ENCODE data around the gene APP.
A peak's percentile ranks its signal among the peaks of the same experiment; 100 is the strongest.

The APP gene

GRCh38 chr21:25903607-25904006 lies 267.0 kb downstream of the APP start:
- ATAC-seq: peak; percentile 63
- TF ChIP-seq PATZ1 (CRISPR knock-in tag; IDR thresholded peaks at IDR 0.05; ENCODE audit: borderline replicate concordance) (peak; percentile 62; the same call in 1 of the 2 replicates), ZC3H10 (CRISPR knock-in tag; IDR thresholded peaks at IDR 0.05) (peak; percentile 94), RARB (CRISPR knock-in tag; IDR thresholded peaks at IDR 0.05) (peak; percentile 92), CSDC2 (CRISPR knock-in tag; IDR thresholded peaks at IDR 0.05) (no peak), TOX (CRISPR knock-in tag; IDR thresholded peaks at IDR 0.05; ENCODE audit: borderline replicate concordance) (peak; percentile 91), OSR1 (CRISPR knock-in tag; IDR thresholded peaks at IDR 0.05) (no peak), ISL1 (CRISPR knock-in tag; IDR thresholded peaks at IDR 0.05) (peak; percentile 78)

GRCh38 chr21:25901330-25901979 lies 269.1 kb downstream of the APP start:
- TF ChIP-seq GLIS3 (CRISPR knock-in tag; IDR thresholded peaks at IDR 0.05): no peak
- TF ChIP-seq CSRNP3 (CRISPR knock-in tag; IDR thresholded peaks at IDR 0.05): no peak
- TF ChIP-seq OSR1 (CRISPR knock-in tag; IDR thresholded peaks at IDR 0.05): no peak
- no peak for TF ChIP-seq BACH2 (CRISPR knock-in tag; IDR thresholded peaks at IDR 0.05; ENCODE audit: borderline replicate concordance)
- no peak for TF ChIP-seq ESRRG (CRISPR knock-in tag; IDR thresholded peaks at IDR 0.05)
- no peak for TF ChIP-seq RARB (CRISPR knock-in tag; IDR thresholded peaks at IDR 0.05)
- TF ChIP-seq, protein P1, sequence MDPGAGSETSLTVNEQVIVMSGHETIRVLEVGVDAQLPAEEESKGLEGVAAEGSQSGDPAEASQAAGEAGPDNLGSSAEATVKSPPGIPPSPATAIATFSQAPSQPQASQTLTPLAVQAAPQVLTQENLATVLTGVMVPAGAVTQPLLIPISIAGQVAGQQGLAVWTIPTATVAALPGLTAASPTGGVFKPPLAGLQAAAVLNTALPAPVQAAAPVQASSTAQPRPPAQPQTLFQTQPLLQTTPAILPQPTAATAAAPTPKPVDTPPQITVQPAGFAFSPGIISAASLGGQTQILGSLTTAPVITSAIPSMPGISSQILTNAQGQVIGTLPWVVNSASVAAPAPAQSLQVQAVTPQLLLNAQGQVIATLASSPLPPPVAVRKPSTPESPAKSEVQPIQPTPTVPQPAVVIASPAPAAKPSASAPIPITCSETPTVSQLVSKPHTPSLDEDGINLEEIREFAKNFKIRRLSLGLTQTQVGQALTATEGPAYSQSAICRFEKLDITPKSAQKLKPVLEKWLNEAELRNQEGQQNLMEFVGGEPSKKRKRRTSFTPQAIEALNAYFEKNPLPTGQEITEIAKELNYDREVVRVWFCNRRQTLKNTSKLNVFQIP (CRISPR knock-in tag; IDR thresholded peaks at IDR 0.05; ENCODE audit: borderline replicate concordance, low read depth): no peak
- TF ChIP-seq, protein P2, sequence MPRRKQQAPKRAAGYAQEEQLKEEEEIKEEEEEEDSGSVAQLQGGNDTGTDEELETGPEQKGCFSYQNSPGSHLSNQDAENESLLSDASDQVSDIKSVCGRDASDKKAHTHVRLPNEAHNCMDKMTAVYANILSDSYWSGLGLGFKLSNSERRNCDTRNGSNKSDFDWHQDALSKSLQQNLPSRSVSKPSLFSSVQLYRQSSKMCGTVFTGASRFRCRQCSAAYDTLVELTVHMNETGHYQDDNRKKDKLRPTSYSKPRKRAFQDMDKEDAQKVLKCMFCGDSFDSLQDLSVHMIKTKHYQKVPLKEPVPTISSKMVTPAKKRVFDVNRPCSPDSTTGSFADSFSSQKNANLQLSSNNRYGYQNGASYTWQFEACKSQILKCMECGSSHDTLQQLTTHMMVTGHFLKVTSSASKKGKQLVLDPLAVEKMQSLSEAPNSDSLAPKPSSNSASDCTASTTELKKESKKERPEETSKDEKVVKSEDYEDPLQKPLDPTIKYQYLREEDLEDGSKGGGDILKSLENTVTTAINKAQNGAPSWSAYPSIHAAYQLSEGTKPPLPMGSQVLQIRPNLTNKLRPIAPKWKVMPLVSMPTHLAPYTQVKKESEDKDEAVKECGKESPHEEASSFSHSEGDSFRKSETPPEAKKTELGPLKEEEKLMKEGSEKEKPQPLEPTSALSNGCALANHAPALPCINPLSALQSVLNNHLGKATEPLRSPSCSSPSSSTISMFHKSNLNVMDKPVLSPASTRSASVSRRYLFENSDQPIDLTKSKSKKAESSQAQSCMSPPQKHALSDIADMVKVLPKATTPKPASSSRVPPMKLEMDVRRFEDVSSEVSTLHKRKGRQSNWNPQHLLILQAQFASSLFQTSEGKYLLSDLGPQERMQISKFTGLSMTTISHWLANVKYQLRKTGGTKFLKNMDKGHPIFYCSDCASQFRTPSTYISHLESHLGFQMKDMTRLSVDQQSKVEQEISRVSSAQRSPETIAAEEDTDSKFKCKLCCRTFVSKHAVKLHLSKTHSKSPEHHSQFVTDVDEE (CRISPR knock-in tag; IDR thresholded peaks at IDR 0.05): no peak
- TF ChIP-seq PPARA (CRISPR knock-in tag; IDR thresholded peaks at IDR 0.05; ENCODE audit: borderline replicate concordance): no peak
- TF ChIP-seq TOX (CRISPR knock-in tag; IDR thresholded peaks at IDR 0.05; ENCODE audit: borderline replicate concordance): no peak
- no peak for TF ChIP-seq ZNF8 (CRISPR knock-in tag; IDR thresholded peaks at IDR 0.05)
- no peak for TF ChIP-seq CSDC2 (CRISPR knock-in tag; IDR thresholded peaks at IDR 0.05)
- TF ChIP-seq ZNF70 (CRISPR knock-in tag; IDR thresholded peaks at IDR 0.05): no peak
- TF ChIP-seq TCF4 (CRISPR knock-in tag; IDR thresholded peaks at IDR 0.05; ENCODE audit: borderline replicate concordance): no peak
- no peak for TF ChIP-seq SNAI2 (CRISPR knock-in tag; IDR thresholded peaks at IDR 0.05)
- TF ChIP-seq ZC3H10 (CRISPR knock-in tag; IDR thresholded peaks at IDR 0.05): no peak
- TF ChIP-seq, protein P3, sequence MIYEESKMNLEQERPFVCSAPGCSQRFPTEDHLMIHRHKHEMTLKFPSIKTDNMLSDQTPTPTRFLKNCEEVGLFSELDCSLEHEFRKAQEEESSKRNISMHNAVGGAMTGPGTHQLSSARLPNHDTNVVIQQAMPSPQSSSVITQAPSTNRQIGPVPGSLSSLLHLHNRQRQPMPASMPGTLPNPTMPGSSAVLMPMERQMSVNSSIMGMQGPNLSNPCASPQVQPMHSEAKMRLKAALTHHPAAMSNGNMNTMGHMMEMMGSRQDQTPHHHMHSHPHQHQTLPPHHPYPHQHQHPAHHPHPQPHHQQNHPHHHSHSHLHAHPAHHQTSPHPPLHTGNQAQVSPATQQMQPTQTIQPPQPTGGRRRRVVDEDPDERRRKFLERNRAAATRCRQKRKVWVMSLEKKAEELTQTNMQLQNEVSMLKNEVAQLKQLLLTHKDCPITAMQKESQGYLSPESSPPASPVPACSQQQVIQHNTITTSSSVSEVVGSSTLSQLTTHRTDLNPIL (CRISPR knock-in tag; IDR thresholded peaks at IDR 0.05; ENCODE audit: low read depth): no peak
- TF ChIP-seq ZNF565 (CRISPR knock-in tag; conservative IDR thresholded peaks at IDR 0.05; ENCODE audit: low read depth): no peak
- no peak for TF ChIP-seq PATZ1 (CRISPR knock-in tag; IDR thresholded peaks at IDR 0.05; ENCODE audit: borderline replicate concordance)

More at GRCh38 chr21:25901330-25901979, 269.1 kb downstream of the APP start:
- no peak for ATAC-seq
